ENCODE data around the gene P2RX2.
"Not testable (repeated sequence)": the region's sequence is repeated elsewhere in the genome, so short reads cannot be mapped to it uniquely, and the experiment has no call there.

The P2RX2 gene

GRCh38 chr12:132583736-132584135 is 34.8 kb upstream of the P2RX2 start:
- no peak for DNase-seq

GRCh38 chr12:132584429-132584828 is 34.1 kb upstream of the P2RX2 start:
- no peak for DNase-seq

- no peak for DNase-seq
Observed at GRCh38 chr12:132585177-132585576, 33.4 kb upstream of the P2RX2 start.

DNA sequence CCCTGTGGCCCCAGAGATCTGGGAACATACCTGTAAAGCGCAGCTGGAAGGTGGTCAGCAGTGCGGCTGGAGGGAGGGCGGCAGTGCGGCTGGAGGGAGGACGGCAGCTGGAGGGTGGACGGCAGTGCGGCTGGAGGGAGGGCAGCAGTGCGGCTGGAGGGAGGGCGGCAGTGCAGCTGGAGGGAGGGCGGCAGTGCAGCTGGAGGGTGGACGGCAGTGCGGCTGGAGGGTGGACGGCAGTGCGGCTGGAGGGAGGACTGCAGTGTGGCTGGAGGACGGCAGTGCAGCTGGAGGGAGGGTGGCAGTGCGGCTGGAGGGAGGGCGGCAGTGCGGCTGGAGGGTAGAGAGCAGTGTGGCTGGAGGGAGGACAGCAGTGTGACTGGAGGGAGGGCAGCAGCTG is 31.6 kb upstream of the P2RX2 start:
- no peak for DNase-seq

- no peak for DNase-seq
Observed at GRCh38 chr12:132587781-132588180, 30.8 kb upstream of the P2RX2 start.

- no peak for DNase-seq
Observed at GRCh38 chr12:132588319-132588718, 30.3 kb upstream of the P2RX2 start.

GRCh38 chr12:132588821-132589669 is 29.5 kb upstream of the P2RX2 start:
- no peak for DNase-seq

DNA sequence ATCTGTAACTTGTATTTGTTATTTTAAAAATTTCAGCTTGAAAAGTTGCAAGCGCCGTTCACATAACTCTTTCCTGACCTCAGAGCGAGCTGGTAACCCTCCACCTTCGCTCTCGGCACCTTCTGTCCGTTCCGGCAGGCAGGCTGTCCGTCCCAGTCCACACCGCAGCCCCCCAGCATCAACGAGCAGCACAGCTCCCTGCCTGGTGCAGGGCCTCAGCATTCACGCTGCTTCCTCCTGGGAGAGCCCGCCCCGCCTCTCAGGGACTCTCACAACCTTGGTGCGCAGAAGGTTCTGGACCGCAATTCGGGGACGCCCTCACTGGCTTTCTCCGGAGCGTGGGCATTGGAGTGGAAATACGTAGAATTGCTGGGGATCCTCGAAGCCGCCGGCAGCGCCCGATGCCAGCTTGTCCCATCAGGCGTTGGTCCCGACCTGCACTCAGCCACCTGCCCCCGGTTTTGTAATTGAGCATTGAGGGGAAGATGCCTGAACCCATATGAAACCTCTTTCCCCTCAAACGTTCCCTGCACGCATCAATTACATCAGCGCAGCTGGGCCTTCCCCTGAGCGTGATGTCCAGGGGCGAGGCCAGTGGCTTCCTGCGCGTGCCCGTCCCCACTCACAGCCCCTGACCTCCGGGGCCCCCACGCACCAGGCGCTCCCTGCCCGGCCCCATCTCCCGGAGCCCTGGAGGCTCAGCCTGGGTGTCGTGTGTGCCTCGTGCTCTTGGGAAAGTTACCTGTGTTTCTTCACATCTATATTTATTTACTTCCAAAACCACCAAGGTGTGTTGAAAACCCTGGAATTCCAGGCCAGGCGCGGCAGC is 27.3 kb upstream of the P2RX2 start:
- DNase-seq = no peak

DNA sequence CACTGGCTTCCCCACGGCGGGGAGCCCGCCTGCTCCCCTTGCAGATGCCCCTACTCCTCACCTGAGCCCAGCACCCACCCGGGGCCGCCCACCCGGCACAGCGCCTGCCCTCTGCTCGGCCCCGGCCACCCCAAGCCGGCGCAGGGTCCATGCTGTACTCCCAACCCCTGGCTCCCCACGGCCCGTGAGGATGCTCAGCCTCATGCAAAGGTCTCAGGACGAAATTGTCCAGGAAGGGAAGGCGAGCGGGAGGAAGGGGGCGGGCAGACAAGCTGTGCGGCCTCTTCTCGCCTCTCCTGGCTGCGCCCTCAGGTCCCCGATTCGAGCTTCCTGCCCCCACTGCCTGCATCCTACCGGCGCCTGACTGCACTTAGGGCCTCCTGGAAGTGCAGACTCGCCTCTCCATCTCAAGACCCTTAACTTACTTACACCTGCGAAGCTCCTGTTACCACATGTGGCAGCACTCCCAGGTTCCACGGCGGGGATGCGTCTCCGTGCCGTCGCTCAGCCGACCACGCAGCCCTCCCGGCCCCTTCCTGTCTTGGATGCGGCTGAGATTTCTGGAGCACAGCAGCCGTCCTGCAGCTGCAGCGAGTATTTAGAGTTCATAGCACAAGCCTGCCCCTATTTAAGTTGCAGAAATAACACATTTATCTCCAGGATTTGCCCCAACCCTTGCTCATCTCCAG is 26.1 kb upstream of the P2RX2 start:
- DNase-seq = no peak

DNA sequence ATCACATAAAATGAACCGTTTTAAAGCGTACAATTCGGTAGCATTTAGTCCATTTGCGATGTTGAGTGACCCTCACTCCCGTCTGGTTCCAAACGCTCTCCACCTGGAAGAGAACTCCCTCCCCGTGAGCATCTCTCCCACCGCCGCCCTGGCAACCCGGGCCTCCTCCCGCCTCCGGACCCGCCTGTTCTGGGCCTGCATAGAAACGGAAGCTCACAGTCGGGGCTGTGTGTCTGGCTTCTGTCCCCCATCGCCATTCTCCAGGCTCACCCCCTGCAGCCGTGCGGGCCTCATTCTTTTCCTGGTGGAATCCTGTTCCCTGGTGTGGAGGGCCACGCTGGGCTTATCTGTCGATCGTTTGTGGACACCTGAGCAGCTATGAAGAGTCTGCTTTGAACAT is 25.5 kb upstream of the P2RX2 start:
- no peak for DNase-seq

GRCh38 chr12:132593521-132593920 is 25.1 kb upstream of the P2RX2 start:
- DNase-seq = no peak

- peak; percentile 89 for DNase-seq
Observed at GRCh38 chr12:132593938-132594358, 24.6 kb upstream of the P2RX2 start.

DNA sequence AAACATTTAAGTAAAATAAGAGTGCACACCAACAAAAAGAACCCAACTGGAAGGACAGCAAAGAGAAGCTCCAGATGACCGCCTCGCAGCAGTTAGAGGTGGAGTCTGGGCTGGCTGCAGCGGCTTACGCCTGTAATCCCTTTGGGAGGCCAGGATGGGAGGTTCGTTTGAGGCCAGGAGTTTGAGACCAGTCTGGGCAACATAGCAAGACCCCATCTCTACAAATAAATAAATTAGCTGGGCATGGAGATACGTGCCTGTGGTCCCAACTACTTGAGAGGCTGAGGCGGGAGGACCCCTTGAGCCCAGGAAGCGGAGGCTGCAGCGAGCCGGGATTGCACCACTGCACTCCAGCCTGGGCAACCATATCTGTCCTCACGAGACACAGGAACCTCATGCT is 23.4 kb upstream of the P2RX2 start:
- no peak for DNase-seq

DNA sequence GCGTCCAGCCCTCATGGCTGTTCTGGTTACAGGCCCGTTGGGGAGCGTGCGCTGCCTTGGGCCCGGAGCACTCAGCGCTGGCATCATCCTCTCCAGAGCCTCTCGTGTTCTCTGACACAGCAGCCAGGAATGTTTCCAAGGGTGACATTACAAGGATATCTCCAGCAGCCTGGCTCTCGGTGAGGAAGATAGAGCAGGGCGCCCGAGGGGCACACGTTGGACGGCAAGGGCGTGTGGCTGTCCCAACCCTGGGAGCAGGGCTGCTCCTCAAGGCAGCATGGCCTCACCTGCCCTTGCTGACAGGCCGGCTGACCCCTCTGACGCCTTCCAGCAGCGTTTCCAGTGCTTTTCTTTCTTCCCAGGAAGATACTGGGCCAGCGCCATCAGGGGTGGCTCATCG is 22.6 kb upstream of the P2RX2 start:
- DNase-seq = peak; percentile 53

DNA sequence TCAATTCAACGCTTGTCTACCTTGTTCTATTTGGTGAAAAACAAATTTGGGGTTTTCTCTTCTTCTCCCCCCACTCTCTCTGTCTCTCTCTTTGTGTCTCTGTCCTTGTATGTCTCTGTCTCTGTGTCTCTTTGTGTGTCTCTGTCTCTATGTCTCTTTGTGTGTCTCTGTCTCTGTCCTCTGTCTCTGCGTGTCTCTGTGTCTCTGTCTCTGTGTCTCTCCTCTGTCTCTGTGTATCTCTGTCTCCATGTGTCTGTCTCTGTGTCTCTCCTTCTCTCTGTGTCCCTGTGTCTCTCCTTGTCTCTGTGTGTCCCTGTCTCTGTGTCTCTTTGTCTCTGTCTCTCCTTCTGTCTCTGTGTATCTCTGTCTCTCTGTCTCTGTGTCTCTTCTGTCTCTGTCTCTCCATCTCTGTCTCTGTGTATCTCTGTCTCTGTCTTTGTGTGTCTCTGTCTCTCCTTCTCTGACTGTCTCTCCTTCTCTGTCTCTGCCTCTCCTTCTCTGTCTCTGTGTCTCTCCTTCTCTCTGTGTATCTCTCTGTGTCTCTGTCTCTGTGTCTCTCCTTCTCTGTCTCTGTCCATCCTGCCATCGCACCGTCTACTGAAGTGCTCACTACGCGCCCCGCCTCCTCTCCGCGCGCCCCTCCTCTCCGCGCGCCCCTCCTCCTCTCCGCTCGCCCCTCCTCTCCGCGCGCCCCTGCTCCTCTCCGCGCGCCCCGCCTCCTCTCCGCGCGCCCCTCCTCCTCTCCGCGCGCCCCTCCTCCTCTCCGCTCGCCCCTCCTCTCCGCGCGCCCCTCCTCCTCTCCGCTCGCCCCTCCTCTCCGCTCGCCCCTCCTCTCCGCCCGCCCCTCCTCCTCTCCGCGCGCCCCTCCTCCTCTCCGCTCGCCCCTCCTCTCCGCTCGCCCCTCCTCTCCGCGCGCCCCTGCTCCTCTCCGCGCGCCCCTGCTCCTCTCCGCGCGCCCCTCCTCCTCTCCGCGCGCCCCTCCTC is 21.0 kb upstream of the P2RX2 start:
- peak; percentile 43 for DNase-seq

DNA sequence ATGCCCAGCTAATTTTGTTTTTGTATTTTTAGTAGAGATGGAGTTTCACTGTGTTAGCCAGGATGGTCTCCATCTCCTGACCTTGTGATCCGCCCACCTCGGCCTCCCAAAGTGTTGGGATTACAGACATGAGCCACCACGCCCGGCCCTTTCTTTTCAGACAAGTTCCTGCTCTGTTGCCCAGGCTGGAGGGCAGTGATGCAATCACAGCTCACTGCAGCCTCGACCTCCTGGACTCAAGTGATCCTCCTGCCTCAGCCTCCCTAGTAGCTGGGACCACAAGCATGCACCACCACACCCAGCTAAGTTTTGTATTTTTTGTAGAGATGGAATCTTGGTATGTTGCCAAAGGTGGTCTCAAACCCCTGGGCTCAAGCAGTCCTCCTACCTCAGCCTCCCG is 19.1 kb upstream of the P2RX2 start:
- not testable (repeated sequence) for DNase-seq

- DNase-seq = peak; percentile 65
Observed at GRCh38 chr12:132600048-132601032, 18.2 kb upstream of the P2RX2 start.

GRCh38 chr12:132601171-132601883 is 17.2 kb upstream of the P2RX2 start:
- DNase-seq = no peak

- DNase-seq = no peak
Observed at GRCh38 chr12:132602572-132603239, 15.9 kb upstream of the P2RX2 start.

Data from fibroblast of skin of back (primary cell).